A673 (cell line): Measurements from ENCODE around the gene BZW2.

ENCODE experiments used
- EZH2 ChIP-seq: fragments of 200-600 bp; sonication (generic); IDR thresholded peaks from 2 replicates; pipeline ENCODE4 v1.6.1; 2017; ENCODE audit warnings: borderline replicate concordance, low read depth, mild to moderate bottlenecking, mixed read lengths, antibody characterized with exemption, low read length; ENCODE audit not compliant: poor library complexity, severe bottlenecking
- TF ChIP-seq, protein P1 (sequence below): fragments of 300-800, 200-600 bp; sonication (generic); conservative IDR thresholded peaks from 2 replicates; pipeline ENCODE4 v1.5.1; 2017; ENCODE audit warnings: low read depth, mild to moderate bottlenecking, antibody characterized with exemption, low read length, moderate library complexity, mixed read lengths

DNA sequence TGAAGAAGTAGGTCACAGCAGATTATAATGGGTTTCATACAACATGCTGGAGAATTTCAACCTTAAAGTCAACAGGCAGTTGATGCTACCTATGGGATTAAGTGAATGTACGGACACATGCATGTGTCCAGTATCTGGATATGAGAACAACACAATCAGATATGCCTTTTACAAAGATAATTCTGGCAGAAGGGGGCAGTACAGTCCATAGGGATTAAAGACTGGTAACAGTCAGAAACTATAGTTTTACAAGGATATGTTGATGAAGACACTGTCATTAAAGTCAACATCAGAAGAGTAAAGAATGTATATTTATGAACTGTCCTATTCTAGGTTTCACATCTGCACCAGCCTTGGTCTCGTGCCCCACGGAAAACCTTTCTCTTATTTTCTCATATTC lies 41.9 kb upstream of the BZW2 start:
- TF ChIP-seq, protein P1, sequence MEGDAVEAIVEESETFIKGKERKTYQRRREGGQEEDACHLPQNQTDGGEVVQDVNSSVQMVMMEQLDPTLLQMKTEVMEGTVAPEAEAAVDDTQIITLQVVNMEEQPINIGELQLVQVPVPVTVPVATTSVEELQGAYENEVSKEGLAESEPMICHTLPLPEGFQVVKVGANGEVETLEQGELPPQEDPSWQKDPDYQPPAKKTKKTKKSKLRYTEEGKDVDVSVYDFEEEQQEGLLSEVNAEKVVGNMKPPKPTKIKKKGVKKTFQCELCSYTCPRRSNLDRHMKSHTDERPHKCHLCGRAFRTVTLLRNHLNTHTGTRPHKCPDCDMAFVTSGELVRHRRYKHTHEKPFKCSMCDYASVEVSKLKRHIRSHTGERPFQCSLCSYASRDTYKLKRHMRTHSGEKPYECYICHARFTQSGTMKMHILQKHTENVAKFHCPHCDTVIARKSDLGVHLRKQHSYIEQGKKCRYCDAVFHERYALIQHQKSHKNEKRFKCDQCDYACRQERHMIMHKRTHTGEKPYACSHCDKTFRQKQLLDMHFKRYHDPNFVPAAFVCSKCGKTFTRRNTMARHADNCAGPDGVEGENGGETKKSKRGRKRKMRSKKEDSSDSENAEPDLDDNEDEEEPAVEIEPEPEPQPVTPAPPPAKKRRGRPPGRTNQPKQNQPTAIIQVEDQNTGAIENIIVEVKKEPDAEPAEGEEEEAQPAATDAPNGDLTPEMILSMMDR, result peak; percentile 54
- no peak for TF ChIP-seq EZH2
